H1 (cell line): ENCODE results near the gene DIAPH2. TPM values are rescaled to one million over a fixed set of nuclear protein-coding genes. Genes with fewer than 3 reads are reported as not detected.

Experiments
- CTCF ChIA-PET: fragments of 300-600 bp; sonication (Branson Sonifier 250); formaldehyde crosslinking; loops from one replicate; lab custom pipeline; 2021; ENCODE audit not compliant: partially characterized antibody; lab: Charles Lee
- POLR2A ChIA-PET: fragments of 300-600 bp; sonication (Branson Sonifier 250); formaldehyde crosslinking; loops from one replicate; lab custom pipeline; 2021; ENCODE audit warnings: inconsistent platforms; ENCODE audit not compliant: partially characterized antibody; lab: Charles Lee
- DNase-seq, 2 experiments: peaks; one replicate each; pipeline versions ENCODE4 v3.0.0 to v3.0.0-alpha.2; 2010 to 2022; ENCODE audit warnings: low spot score in 2 of 2, low read depth in 1 of 2, mixed read lengths in 1 of 2
- FAIRE-seq: peaks from 2 replicates; lab custom pipeline; 2011; peaks lifted over from hg19 to GRCh38; lab: Jason Lieb, UNC
- H2AFZ ChIP-seq: 2 replicates; pipeline ENCODE4 v1.8.1; 2012; ENCODE audit warnings: low read length, inconsistent platforms
- H2AK5ac ChIP-seq: 2 replicates; pipeline ENCODE4 v1.6.1; 2013; ENCODE audit warnings: low read depth, low read length
- H2BK120ac ChIP-seq: replicated peaks from 2 replicates; pipeline ENCODE3; 2013; ENCODE audit warnings: low read depth, low read length, inconsistent platforms
- H2BK12ac ChIP-seq: 2 replicates; pipeline ENCODE4 v1.6.1; 2013; ENCODE audit warnings: low read depth, low read length
- H2BK15ac ChIP-seq: 2 replicates; pipeline ENCODE4 v1.6.1; 2013; ENCODE audit warnings: low read length
- H2BK20ac ChIP-seq: 2 replicates; pipeline ENCODE4 v1.6.1; 2013; ENCODE audit warnings: low read length
- H2BK5ac ChIP-seq: 2 replicates; pipeline ENCODE4 v1.6.1; 2013; ENCODE audit warnings: low read depth, low read length
- H3K14ac ChIP-seq: 2 replicates; pipeline ENCODE4 v1.6.1; 2013; ENCODE audit warnings: inconsistent platforms; ENCODE audit not compliant: insufficient read length
- H3K18ac ChIP-seq: 2 replicates; pipeline ENCODE4 v1.6.1; 2013; ENCODE audit warnings: low read length; ENCODE audit errors: extremely low read depth
- H3K23ac ChIP-seq: 2 replicates; pipeline ENCODE4 v1.6.1; 2013; ENCODE audit warnings: inconsistent platforms; ENCODE audit not compliant: insufficient read length
- H3K23me2 ChIP-seq: 2 replicates; pipeline ENCODE4 v1.6.1; 2013; ENCODE audit warnings: low read depth, low read length
- H3K27ac ChIP-seq: 2 replicates; pipeline ENCODE4 v1.6.1; 2011; ENCODE audit warnings: low read depth, low read length, inconsistent platforms
- H3K27me3 ChIP-seq, 4 experiments: replicated peaks in 1 of 4; 1 replicate in 1 of 4; 2 replicates in 3 of 4; pipeline versions ENCODE4 v1.6.1 to v1.8.1; 2011 to 2013; ENCODE audit warnings: low read length in 3 of 4, mild to moderate bottlenecking in 3 of 4, inconsistent platforms in 2 of 4, mixed read lengths in 2 of 4, moderate library complexity in 1 of 4; ENCODE audit not compliant: control insufficient read depth in 3 of 4, insufficient read depth in 3 of 4; ENCODE audit errors: extremely low read depth in 1 of 4
- H3K36me3 ChIP-seq, 4 experiments: 2 replicates each; pipeline versions ENCODE4 v1.6.1 to v1.8.1; 2011 to 2013; ENCODE audit warnings: mild to moderate bottlenecking in 4 of 4, low read length in 3 of 4, moderate library complexity in 2 of 4, control low read depth in 1 of 4, inconsistent platforms in 1 of 4; ENCODE audit not compliant: insufficient read depth in 4 of 4, control insufficient read depth in 2 of 4
- H3K4ac ChIP-seq: replicated peaks from 2 replicates; pipeline ENCODE3; 2013; ENCODE audit warnings: low read length, low read depth, mixed read lengths, inconsistent platforms; ENCODE audit not compliant: insufficient read length
- H3K4me1 ChIP-seq, 4 experiments: replicated peaks in 1 of 4; 1 replicate in 1 of 4; 2 replicates in 3 of 4; pipeline versions ENCODE4 v1.6.1 to v1.8.1; 2011 to 2013; ENCODE audit warnings: low read length in 3 of 4, inconsistent platforms in 2 of 4, mixed read lengths in 1 of 4; ENCODE audit not compliant: insufficient read depth in 4 of 4, control insufficient read depth in 3 of 4
- H3K4me2 ChIP-seq, 2 experiments: 2 replicates each; pipeline versions ENCODE4 v1.6.1 to v1.8.1; 2011 to 2013; ENCODE audit warnings: low read depth in 2 of 2, low read length in 2 of 2, control low read depth in 1 of 2, inconsistent platforms in 1 of 2, mild to moderate bottlenecking in 1 of 2; ENCODE audit not compliant: insufficient read depth in 1 of 2
- H3K4me3 ChIP-seq, 4 experiments: fragments of 200-600, 300-600 bp in 1 of 4; sonication (generic), shearing (Covaris generic), sonication (Bioruptor Twin) in 1 of 4; 2 replicates each; pipeline versions ENCODE4 v1.5.1 to v1.8.1; 2011 to 2016; ENCODE audit warnings: low read length in 4 of 4, low read depth in 3 of 4, control low read depth in 2 of 4, inconsistent platforms in 2 of 4, mild to moderate bottlenecking in 2 of 4, mixed read lengths in 1 of 4, moderate library complexity in 1 of 4; ENCODE audit not compliant: insufficient read depth in 2 of 4; ENCODE audit errors: extremely low read depth in 1 of 4
- H3K56ac ChIP-seq: replicated peaks from 2 replicates; pipeline ENCODE3; 2013; ENCODE audit warnings: low read depth, mild to moderate bottlenecking, mixed read lengths, low read length, inconsistent platforms; ENCODE audit not compliant: insufficient read length
- H3K79me1 ChIP-seq: 2 replicates; pipeline ENCODE4 v1.6.1; 2013; ENCODE audit warnings: low read depth, low read length, control low read depth
- H3K79me2 ChIP-seq, 2 experiments: 2 replicates each; pipeline versions ENCODE4 v1.6.1 to v1.8.1; 2012 to 2013; ENCODE audit warnings: low read length in 2 of 2, mild to moderate bottlenecking in 2 of 2, inconsistent platforms in 1 of 2; ENCODE audit not compliant: insufficient read depth in 2 of 2, control insufficient read depth in 1 of 2
- H3K9ac ChIP-seq, 4 experiments: replicated peaks in 1 of 4; 1 replicate in 1 of 4; 2 replicates in 3 of 4; pipeline versions ENCODE4 v1.6.1 to v1.8.1; 2011 to 2013; ENCODE audit warnings: low read depth in 3 of 4, low read length in 3 of 4, control low read depth in 2 of 4, mild to moderate bottlenecking in 2 of 4, moderate library complexity in 2 of 4, inconsistent platforms in 1 of 4; ENCODE audit errors: extremely low read depth in 1 of 4
- H3K9me3 ChIP-seq, 2 experiments: 2 replicates each; pipeline versions ENCODE4 v1.6.1 to v1.8.1; 2012 to 2013; ENCODE audit warnings: mild to moderate bottlenecking in 2 of 2, moderate library complexity in 2 of 2, control low read depth in 1 of 2, inconsistent platforms in 1 of 2, low read depth in 1 of 2, low read length in 1 of 2, mixed read lengths in 1 of 2; ENCODE audit not compliant: insufficient read depth in 2 of 2
- H4K20me1 ChIP-seq, 2 experiments: replicated peaks in 1 of 2; 2 replicates each; pipeline versions ENCODE3 to v1.8.1; 2011 to 2013; ENCODE audit warnings: inconsistent platforms in 2 of 2, low read length in 2 of 2, mild to moderate bottlenecking in 1 of 2; ENCODE audit not compliant: insufficient read depth in 2 of 2, control insufficient read depth in 1 of 2
- H4K5ac ChIP-seq: 2 replicates; pipeline ENCODE4 v1.6.1; 2013; ENCODE audit warnings: low read length, low read depth, mixed read lengths, inconsistent platforms; ENCODE audit not compliant: insufficient read length
- H4K8ac ChIP-seq: 2 replicates; pipeline ENCODE4 v1.8.0; 2013; ENCODE audit warnings: mild to moderate bottlenecking, moderate library complexity, low read length, inconsistent platforms; ENCODE audit not compliant: insufficient read depth; ENCODE audit errors: extremely low read depth
- H4K91ac ChIP-seq: replicated peaks from 2 replicates; pipeline ENCODE3; 2013; ENCODE audit warnings: low read length, mixed read lengths, inconsistent platforms; ENCODE audit not compliant: insufficient read length
- FOSL1 ChIP-seq: IDR thresholded peaks from 2 replicates; pipeline ENCODE4 v1.6.1; 2011; ENCODE audit warnings: mild to moderate bottlenecking, low read depth, low read length, moderate library complexity; ENCODE audit not compliant: insufficient read depth
- GTF2F1 ChIP-seq: IDR thresholded peaks from 2 replicates; pipeline ENCODE4 v1.6.1; 2012; ENCODE audit warnings: low read depth, low read length, improper control_type of control experiment, borderline replicate concordance
- HDAC2 ChIP-seq, 2 experiments: fragments of 300-600 bp in 1 of 2; sonication (generic) in 1 of 2; IDR thresholded peaks; 2 replicates each; pipeline ENCODE4 v1.6.1; 2011 to 2012; ENCODE audit warnings: low read depth in 2 of 2, low read length in 2 of 2, mild to moderate bottlenecking in 2 of 2, moderate library complexity in 2 of 2, borderline replicate concordance in 1 of 2, inconsistent platforms in 1 of 2
- KDM1A ChIP-seq: fragments of 200-600, 300-600 bp; sonication (generic); IDR thresholded peaks from 2 replicates; pipeline ENCODE4 v1.7.1; 2016; ENCODE audit warnings: mild to moderate bottlenecking, low read length, borderline replicate concordance
- POLR2AphosphoS5 ChIP-seq: IDR thresholded peaks from 2 replicates; pipeline ENCODE4 v1.6.1; 2011; ENCODE audit warnings: low read depth, low read length
- SUZ12 ChIP-seq: fragments of 200-600 bp; sonication (generic); IDR thresholded peaks from 2 replicates; pipeline ENCODE4 v1.6.1; 2012; ENCODE audit warnings: mild to moderate bottlenecking, inconsistent platforms, low read length, moderate library complexity, mixed read lengths
- TEAD4 ChIP-seq: IDR thresholded peaks from 2 replicates; pipeline ENCODE4 v1.6.1; 2012; ENCODE audit warnings: low read depth, low read length, inconsistent platforms, mixed read lengths
- WGBS, 2 experiments: shearing (Covaris generic) in 1 of 2; methylation state at CpG; one replicate each; pipeline versions ENCODE4 v1.1.6 to v1.1.7; 2013 to 2015; ENCODE audit warnings: low lambda C conversion rate in 2 of 2, mixed read lengths in 2 of 2, inconsistent platforms in 1 of 2, low coverage in 1 of 2, missing lambda C conversion rate in 1 of 2; ENCODE audit not compliant: insufficient replicate concordance in 2 of 2, insufficient coverage in 1 of 2, insufficient read length in 1 of 2; ENCODE audit errors: extremely low coverage in 1 of 2, missing lambda C conversion rate in 1 of 2; 5-methylcytosine and 5-hydroxymethylcytosine counted together
- polyA plus RNA-seq, 7 experiments: library from polyadenylated mRNA; depleted of rRNA in 3 of 7; stranded (reverse) in 5 of 7; unstranded in 2 of 7; fragments of >200 nt in 5 of 7; fragments of 200-250 nt in 2 of 7; gene quantifications; 1 replicate in 5 of 7; 2 replicates in 1 of 7; 4 replicates in 1 of 7; pipeline versions ENCODE4 v1.2.1 to v1.2.3, GENCODE V29; 2011 to 2013; ENCODE audit warnings: missing spikeins in 2 of 7, mixed read lengths in 2 of 7
- total RNA-seq: library from RNA; stranded (reverse); fragmentation: NEBNext Ultra II Directional; extraction: Animal tissue kit (Norgen Biotek cat#: 25700); gene quantifications from 2 replicates; pipeline ENCODE4 v1.2.1, GENCODE V29; 2021

DIAPH2 gene
- total and polyA plus RNA-seq, 2 of the 8 experiments (the other 6 are each of a cell fraction or from before 2014, with no cell fraction given): 4.4 to 24.3 TPM

DNA sequence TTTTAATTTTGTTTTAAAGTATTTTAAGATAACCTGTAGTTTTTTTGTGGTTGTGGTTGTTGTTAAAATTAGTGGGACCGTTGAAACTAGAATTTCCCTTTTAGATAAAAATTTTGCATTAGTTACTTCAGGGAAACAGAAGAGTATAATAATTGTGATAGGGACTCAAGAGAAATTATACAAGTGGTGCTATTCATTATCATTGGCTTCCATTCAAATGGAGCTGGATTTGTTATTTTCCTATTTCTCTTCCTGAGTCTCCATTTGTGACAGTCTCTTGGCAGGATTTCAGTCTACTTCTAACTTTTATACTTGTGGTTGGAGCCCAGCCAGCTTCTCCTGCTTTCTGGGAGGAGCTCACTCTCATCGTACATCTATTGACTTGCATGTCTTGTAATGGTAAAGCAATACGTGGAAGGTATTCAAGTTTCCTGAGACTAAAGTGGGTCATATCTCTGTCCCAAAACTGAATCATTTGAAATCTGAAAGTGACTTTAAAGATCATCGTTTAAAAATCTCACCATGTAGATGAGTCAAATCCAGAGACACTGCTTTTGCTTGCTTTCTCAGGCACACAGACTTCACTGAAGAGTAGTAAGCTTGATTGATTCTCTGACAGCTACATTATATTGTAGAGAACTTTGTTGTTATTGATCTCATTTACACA, 354.9 kb downstream of the DIAPH2 start:
- Histone ChIP-seq H2BK120ac (no peak overlapping the region), H3K4me2 (no peak overlapping the region), H3K4me1 (no peaks in the 10 kb centered on the region), H4K5ac (no peak overlapping the region), H2BK12ac (no peak overlapping the region), H3K56ac (no peak overlapping the region), H3K4ac (no peak overlapping the region), H3K79me1 (no peaks in the 10 kb centered on the region), H2AFZ (no peak overlapping the region), H3K9ac (no peak overlapping the region), H4K91ac (no peak overlapping the region), H3K36me3 (no peaks in the 10 kb centered on the region), H3K27me3 (no peaks in the 10 kb centered on the region), H3K79me2 (no peaks in the 10 kb centered on the region), H2BK15ac (no peak overlapping the region), H3K18ac (no peak overlapping the region), H2BK5ac (no peak overlapping the region), H3K27ac (no peak overlapping the region), H2BK20ac (no peak overlapping the region), H4K8ac (no peak overlapping the region), H4K20me1 (no peaks in the 10 kb centered on the region), H3K23me2 (no peaks in the 10 kb centered on the region), H3K4me3 (no peak overlapping the region), H3K14ac (no peak overlapping the region), H2AK5ac (no peak overlapping the region), H3K23ac (no peak overlapping the region), H3K9me3 (no peaks in the 10 kb centered on the region)
- DNase-seq (no peak), FAIRE-seq (no peak)
- ChIA-PET POLR2A (no interaction called here), CTCF (no interaction called here)
- 84% methylated on average over 4 of the region's 4 CpGs; no CpG with 5 or more reads in 1 of the 2 experiments for WGBS, 2 experiments
- TF ChIP-seq GTF2F1 (no peak), POLR2AphosphoS5 (no peak), KDM1A (no peak), SUZ12 (no peak), TEAD4 (no peak), HDAC2 (IDR thresholded peaks at IDR 0.05; ENCODE audit: borderline replicate concordance in 1 of 2, low read depth in 2 of 2, low read length in 2 of 2) (no peak), FOSL1 (no peak)
